Measurements from ENCODE around the gene ANKRD13A.

GRCh38 chr12:109994401-109995175, 4.6 kb upstream of the ANKRD13A start:
- TF ChIP-seq CTCF (IDR thresholded peaks at IDR 0.05) (no peak), POLR2A (IDR thresholded peaks at IDR 0.05) (no peak)

Measured in tibial nerve (tissue), 3 donors.